NAMALWA (cell line): Measurements from ENCODE around the gene MRPS24.
A peak's percentile ranks its signal among the peaks of the same experiment; 100 is the strongest.

Experiments used
- DNase-seq: peaks from one replicate; pipeline ENCODE4 v3.0.0-alpha.2; 2015; ENCODE audit warnings: low spot score

The MRPS24 gene

GRCh38 chr7:43877968-43878864 is 8.9 kb upstream of the MRPS24 start:
- DNase-seq: no peak

GRCh38 chr7:43876976-43877745 is 7.8 kb upstream of the MRPS24 start:
- DNase-seq: no peak

- DNase-seq: peak; percentile 70
Observed at GRCh38 chr7:43876241-43876640, 6.9 kb upstream of the MRPS24 start.

GRCh38 chr7:43873300-43873699 is 4.0 kb upstream of the MRPS24 start:
- no peak for DNase-seq

- no peak for DNase-seq
Observed at GRCh38 chr7:43872406-43873110, 3.2 kb upstream of the MRPS24 start.

GRCh38 chr7:43871064-43871463 is 1.7 kb upstream of the MRPS24 start:
- DNase-seq: no peak

GRCh38 chr7:43870316-43870715 is 999 bp upstream of the MRPS24 start:
- no peak for DNase-seq

GRCh38 chr7:43869867-43870240 is 537 bp upstream of the MRPS24 start:
- DNase-seq: no peak

GRCh38 chr7:43868681-43869005 is 674 bp downstream of the MRPS24 start:
- peak; percentile 63 for DNase-seq

- peak; percentile 34 for DNase-seq
Observed at GRCh38 chr7:43868181-43868580, 1.1 kb downstream of the MRPS24 start.

GRCh38 chr7:43865277-43865676 is 4.0 kb downstream of the MRPS24 start:
- DNase-seq: no peak

- DNase-seq: no peak
Observed at GRCh38 chr7:43864126-43864525, 5.2 kb downstream of the MRPS24 start.

GRCh38 chr7:43856996-43857395 is 12.3 kb downstream of the MRPS24 start:
- no peak for DNase-seq

GRCh38 chr7:43856316-43856715 is 13.0 kb downstream of the MRPS24 start:
- DNase-seq: no peak

GRCh38 chr7:43855176-43855575 is 14.1 kb downstream of the MRPS24 start:
- no peak for DNase-seq

GRCh38 chr7:43851805-43852204 is 17.5 kb downstream of the MRPS24 start:
- no peak for DNase-seq

- no peak for DNase-seq
Observed at GRCh38 chr7:43850348-43851116, 18.8 kb downstream of the MRPS24 start.

- no peak for DNase-seq
Observed at GRCh38 chr7:43849047-43849446, 20.3 kb downstream of the MRPS24 start.

GRCh38 chr7:43847496-43847895 is 21.8 kb downstream of the MRPS24 start:
- DNase-seq: no peak

GRCh38 chr7:43844662-43845061 is 24.7 kb downstream of the MRPS24 start:
- no peak for DNase-seq

GRCh38 chr7:43844257-43844656 is 25.1 kb downstream of the MRPS24 start:
- DNase-seq: no peak

- DNase-seq: no peak
Observed at GRCh38 chr7:43843296-43843695, 26.0 kb downstream of the MRPS24 start.
